Measurements from ENCODE around the gene PTPN12.
"Not testable (repeated sequence)": the region's sequence is repeated elsewhere in the genome, so short reads cannot be mapped to it uniquely, and the experiment has no call there.

Gene PTPN12

DNA sequence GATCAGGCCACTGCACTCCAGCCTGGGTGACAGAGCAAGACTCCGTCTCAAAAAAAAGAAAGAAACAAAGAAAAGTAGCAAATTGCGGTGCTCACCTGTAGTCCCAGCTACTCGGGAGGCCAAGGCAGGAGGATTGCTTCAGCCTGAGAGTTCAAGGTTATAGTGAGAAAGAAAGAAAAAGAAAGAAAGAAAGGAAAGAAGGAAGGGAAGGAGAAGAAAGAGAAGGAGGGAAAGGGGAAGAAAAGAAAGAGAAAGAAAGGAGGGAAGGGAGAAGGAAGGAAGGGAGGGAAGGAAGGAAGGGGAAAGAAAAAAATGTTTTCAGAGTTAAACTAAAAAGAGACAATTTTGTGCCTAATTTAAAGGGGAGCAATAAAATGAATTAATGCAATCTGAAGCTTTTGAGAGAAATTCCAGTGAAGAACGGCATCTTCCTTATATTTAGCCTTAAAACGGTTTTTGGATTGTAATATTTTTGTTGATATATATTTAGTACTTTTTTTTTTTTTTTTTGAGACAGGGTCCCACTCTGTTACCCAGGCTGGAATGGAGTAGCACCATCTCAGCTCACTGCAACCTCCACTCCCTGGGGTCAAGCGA, 111.7 kb downstream of the PTPN12 start:
- no peak for TF ChIP-seq CTCF (conservative IDR thresholded peaks at IDR 0.05; ENCODE audit: control insufficient read depth, insufficient read depth, low read depth, low read length)
- no peak for DNase-seq (ENCODE audit: low read depth)
- H3K4me3 ChIP-seq (ENCODE audit: control insufficient read depth, low read depth, low read length): no peak overlapping the region

- peak; percentile 23 for DNase-seq (ENCODE audit: low read depth)
- no peak for TF ChIP-seq CTCF (conservative IDR thresholded peaks at IDR 0.05; ENCODE audit: control insufficient read depth, insufficient read depth, low read depth, low read length)
Measured at GRCh38 chr7:77649716-77650349, 112.7 kb downstream of the PTPN12 start.

GRCh38 chr7:77651575-77652162, 114.6 kb downstream of the PTPN12 start:
- DNase-seq (ENCODE audit: low read depth): peak; percentile 53
- peak; percentile 73 for TF ChIP-seq CTCF (conservative IDR thresholded peaks at IDR 0.05; ENCODE audit: control insufficient read depth, insufficient read depth, low read depth, low read length)
- H3K4me3 ChIP-seq (ENCODE audit: control insufficient read depth, low read depth, low read length): no peak overlapping the region

More at GRCh38 chr7:77649716-77650349, 112.7 kb downstream of the PTPN12 start:
- no peak overlapping the region for H3K4me3 ChIP-seq (ENCODE audit: control insufficient read depth, low read depth, low read length)

DNA sequence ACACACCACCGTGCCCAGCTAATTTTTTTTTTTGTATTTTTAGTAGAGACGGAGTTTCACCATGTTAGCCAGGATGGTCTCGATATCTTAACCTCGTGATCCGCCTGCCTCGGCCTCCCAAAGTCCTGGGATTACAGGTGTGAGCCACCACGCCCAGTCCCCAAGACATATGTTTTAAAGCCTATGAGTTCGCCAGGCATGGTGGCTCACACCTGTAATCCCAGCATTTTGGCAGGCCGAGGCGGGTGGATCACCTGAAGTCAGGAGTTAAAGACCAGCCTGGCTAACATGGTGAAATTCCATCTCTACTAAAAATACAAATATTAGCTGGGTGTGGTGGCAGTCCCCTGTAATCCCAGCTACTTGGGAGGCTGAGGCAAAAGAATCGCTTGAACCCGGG, 115.7 kb downstream of the PTPN12 start:
- not testable (repeated sequence) for DNase-seq (ENCODE audit: low read depth); H3K4me3 ChIP-seq (ENCODE audit: control insufficient read depth, low read depth, low read length)

DNA sequence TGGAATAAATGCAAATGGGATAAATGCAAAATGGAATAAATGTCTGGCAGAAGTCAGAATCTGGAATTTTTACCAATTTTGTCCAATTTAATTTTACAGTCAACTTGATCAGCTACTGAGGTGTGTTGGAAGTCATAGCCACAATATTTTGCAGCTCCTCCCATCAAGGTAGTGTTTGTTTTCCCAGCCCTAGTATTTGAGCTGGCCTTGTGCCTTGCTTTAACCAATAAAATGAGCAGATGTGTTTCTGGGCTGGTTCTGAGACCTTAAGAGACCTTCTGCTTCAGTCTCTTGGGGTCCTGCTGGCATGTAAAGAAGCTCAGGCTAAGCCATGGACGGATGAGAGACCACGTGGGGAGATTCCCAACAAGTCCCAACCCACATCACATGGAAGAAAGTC, 116.5 kb downstream of the PTPN12 start:
- DNase-seq (ENCODE audit: low read depth): no peak
- TF ChIP-seq CTCF (conservative IDR thresholded peaks at IDR 0.05; ENCODE audit: control insufficient read depth, insufficient read depth, low read depth, low read length): no peak
- H3K4me3 ChIP-seq (ENCODE audit: control insufficient read depth, low read depth, low read length): no peak overlapping the region

DNA sequence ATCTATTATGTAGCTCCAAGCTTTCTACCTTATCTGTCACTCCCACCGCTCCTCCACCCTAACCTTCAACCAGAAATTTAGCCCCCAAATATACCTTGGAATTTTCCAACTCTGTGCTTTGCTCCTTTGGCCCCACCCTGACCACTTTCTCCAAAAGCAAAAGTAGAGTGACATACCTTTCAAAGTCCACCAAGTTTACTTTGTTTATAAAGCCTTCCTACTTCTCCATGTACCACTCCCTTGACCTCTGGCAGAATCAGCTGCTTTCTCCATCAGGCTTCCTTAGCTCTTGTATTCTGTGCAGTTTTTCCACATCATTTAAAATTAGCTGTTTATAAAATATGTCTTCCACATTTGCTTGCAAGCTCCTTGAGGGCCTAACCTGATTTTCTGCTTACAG, 118.3 kb downstream of the PTPN12 start:
- H3K4me3 ChIP-seq (ENCODE audit: control insufficient read depth, low read depth, low read length): no peak overlapping the region
- DNase-seq (ENCODE audit: low read depth): no peak
- no peak for TF ChIP-seq CTCF (conservative IDR thresholded peaks at IDR 0.05; ENCODE audit: control insufficient read depth, insufficient read depth, low read depth, low read length)

- TF ChIP-seq CTCF (conservative IDR thresholded peaks at IDR 0.05; ENCODE audit: control insufficient read depth, insufficient read depth, low read depth, low read length): no peak
- DNase-seq (ENCODE audit: low read depth): peak; percentile 12
Measured at GRCh38 chr7:77655836-77656455, 118.9 kb downstream of the PTPN12 start.

More at GRCh38 chr7:77655836-77656455, 118.9 kb downstream of the PTPN12 start:
- no peak overlapping the region for H3K4me3 ChIP-seq (ENCODE audit: control insufficient read depth, low read depth, low read length)
